ENCODE results near the gene GAA. TPM values are rescaled to one million over a fixed set of nuclear protein-coding genes. Genes with fewer than 3 reads are reported as not detected.

The GAA gene
- total and polyA plus RNA-seq, 2 of the 8 experiments (the other 6 are each of a cell fraction or from before 2014, with no cell fraction given), result 14.8 to 30.0 TPM

- Histone ChIP-seq H2AFZ (ENCODE audit: low read length) (no peak overlapping the region), H2BK120ac (replicated peaks; ENCODE audit: low read depth, low read length) (no peak overlapping the region), H3K36me3 (ENCODE audit: control insufficient read depth in 2 of 4, insufficient read depth in 4 of 4, low read length in 3 of 4) (no peaks in the 10 kb centered on the region), H4K20me1 (replicated peaks in 1 of 2; ENCODE audit: control insufficient read depth in 1 of 2, insufficient read depth in 2 of 2, low read length in 2 of 2) (no peaks in the 10 kb centered on the region), H2BK15ac (ENCODE audit: low read length) (no peak overlapping the region), H3K27me3 (replicated peaks in 1 of 4; ENCODE audit: control insufficient read depth in 3 of 4, extremely low read depth in 1 of 4, insufficient read depth in 3 of 4, low read length in 3 of 4) (no peaks in the 10 kb centered on the region), H2AK5ac (ENCODE audit: low read depth, low read length) (no peak overlapping the region), H2BK12ac (ENCODE audit: low read depth, low read length) (no peak overlapping the region), H3K4ac (replicated peaks; ENCODE audit: insufficient read length, low read depth, low read length) (no peak overlapping the region), H3K18ac (ENCODE audit: extremely low read depth, low read length) (0 out of 2 replicates have a peak overlapping the region, but pooled peaks have one; percentile 7), H3K23me2 (ENCODE audit: low read depth, low read length) (no peaks in the 10 kb centered on the region), H4K5ac (ENCODE audit: insufficient read length, low read depth, low read length) (no peak overlapping the region), H3K14ac (ENCODE audit: insufficient read length) (no peak overlapping the region), H3K4me2 (ENCODE audit: insufficient read depth in 1 of 2, low read depth in 2 of 2, low read length in 2 of 2) (no peak overlapping the region), H4K8ac (ENCODE audit: extremely low read depth, insufficient read depth, low read length) (no peak overlapping the region), H4K91ac (replicated peaks; ENCODE audit: insufficient read length, low read length) (no peak overlapping the region), H3K4me1 (replicated peaks in 1 of 4; ENCODE audit: control insufficient read depth in 3 of 4, insufficient read depth in 4 of 4, low read length in 3 of 4) (peaks cover 0 to 6% (median 2%) of the 10 kb centered on the region in 4 experiments; a peak in 4 of 7 replicates), H3K23ac (ENCODE audit: insufficient read length) (no peak overlapping the region), H3K27ac (ENCODE audit: low read depth, low read length) (no peak overlapping the region), H2BK5ac (ENCODE audit: low read depth, low read length) (no peak overlapping the region), H3K9me3 (ENCODE audit: insufficient read depth in 2 of 2, low read depth in 1 of 2, low read length in 1 of 2) (no peaks in the 10 kb centered on the region), H2BK20ac (ENCODE audit: low read length) (no peak overlapping the region), H3K56ac (replicated peaks; ENCODE audit: insufficient read length, low read depth, low read length) (no peak overlapping the region), H3K79me1 (ENCODE audit: low read depth, low read length) (no peaks in the 10 kb centered on the region), H3K79me2 (ENCODE audit: control insufficient read depth in 1 of 2, insufficient read depth in 2 of 2, low read length in 2 of 2) (no peaks in the 10 kb centered on the region), H3K9ac (replicated peaks in 1 of 4; ENCODE audit: extremely low read depth in 1 of 4, low read depth in 3 of 4, low read length in 3 of 4) (no peak overlapping the region), H3K4me3 (ENCODE audit: extremely low read depth in 1 of 4, insufficient read depth in 2 of 4, low read depth in 3 of 4, low read length in 4 of 4) (no peak overlapping the region)
- POLR2A ChIA-PET (ENCODE audit: partially characterized antibody), result interaction anchor here (0.6 to 1.0 kb wide), 2 partner anchors 10 to 358 kb away, joined by 3 to 6 read pairs; no protein-coding TSS in a partner anchor
- WGBS, 2 experiments (ENCODE audit: extremely low coverage in 1 of 2, insufficient coverage in 1 of 2, insufficient read length in 1 of 2, insufficient replicate concordance in 2 of 2, low coverage in 1 of 2, low lambda C conversion rate in 2 of 2, missing lambda C conversion rate in 1 of 2), result 93% methylated on average over 15 of the region's 15 CpGs; no CpG with 5 or more reads in 1 of the 2 experiments
- CTCF ChIA-PET (ENCODE audit: partially characterized antibody), result interaction anchor here (0.7 to 6.0 kb wide), 3 partner anchors 11 to 21 kb away, joined by 3 to 32 read pairs (median 3); no protein-coding TSS in a partner anchor
- no peak for TF ChIP-seq SIRT6 (IDR thresholded peaks at IDR 0.05; ENCODE audit: low read length)
- no peak for TF ChIP-seq TAF1 (IDR thresholded peaks at IDR 0.05; ENCODE audit: low read depth, low read length)
- no peak for TF ChIP-seq CEBPB (IDR thresholded peaks at IDR 0.05; ENCODE audit: low read depth, low read length)
- no peak for TF ChIP-seq CREB1 (IDR thresholded peaks at IDR 0.05)
- no peak for TF ChIP-seq KDM1A (IDR thresholded peaks at IDR 0.05; ENCODE audit: borderline replicate concordance, low read length)
- no peak for TF ChIP-seq POLR2A (IDR thresholded peaks at IDR 0.05; ENCODE audit: control extremely low read depth in 1 of 2, low read depth in 2 of 2, low read length in 2 of 2)
- TF ChIP-seq KDM5A (IDR thresholded peaks at IDR 0.05; ENCODE audit: low read length), result no peak
- TF ChIP-seq TEAD4 (IDR thresholded peaks at IDR 0.05; ENCODE audit: low read depth, low read length), result no peak
- no peak for TF ChIP-seq GTF2F1 (IDR thresholded peaks at IDR 0.05; ENCODE audit: borderline replicate concordance, low read depth, low read length)
- TF ChIP-seq RFX5 (IDR thresholded peaks at IDR 0.05; ENCODE audit: borderline replicate concordance, low read depth, low read length), result no peak
- no peak for TF ChIP-seq EGR1 (IDR thresholded peaks at IDR 0.05; ENCODE audit: borderline replicate concordance, low read depth, low read length)
- no peak for TF ChIP-seq ZNF274 (IDR thresholded peaks at IDR 0.05; ENCODE audit: borderline replicate concordance, extremely low read depth, low read length)
- TF ChIP-seq NANOG (IDR thresholded peaks at IDR 0.05; ENCODE audit: insufficient read depth, low read depth, low read length, poor library complexity, severe bottlenecking), result no peak
- no peak for TF ChIP-seq CBX5 (IDR thresholded peaks at IDR 0.05; ENCODE audit: low read depth, low read length)
- FAIRE-seq, result no peak
- DNase-seq (ENCODE audit: low read depth in 1 of 2, low spot score in 2 of 2), result no peak
Measured at GRCh38 chr17:80070375-80071115, 30.8 kb upstream of the GAA start.
